ENCODE measurements around the gene ROBO1.

The ROBO1 gene

GRCh38 chr3:79765911-79766310 lies 1.9 kb downstream of the ROBO1 start:
- no peaks in the 10 kb centered on the region for H3K9me3 Mint-ChIP-seq
- TF ChIP-seq CTCF (IDR thresholded peaks at IDR 0.05) = no peak
- DNase-seq = peak; percentile 37
- H3K4me3 Mint-ChIP-seq = no peak overlapping the region
- H3K27me3 Mint-ChIP-seq (ENCODE audit: low read depth, poor library complexity) = peaks cover 37% of the 10 kb centered on the region
- H3K27ac Mint-ChIP-seq = peak overlapping the region; percentile 37
- no peaks in the 10 kb centered on the region for H3K36me3 Mint-ChIP-seq (ENCODE audit: low read depth)
- H3K4me1 Mint-ChIP-seq = peaks cover 32% of the 10 kb centered on the region

GRCh38 chr3:79761441-79761840 lies 6.4 kb downstream of the ROBO1 start:
- Mint-ChIP-seq H3K36me3 (ENCODE audit: low read depth) (no peaks in the 10 kb centered on the region), H3K4me1 (peaks cover 24% of the 10 kb centered on the region), H3K27me3 (ENCODE audit: low read depth, poor library complexity) (peaks cover 37% of the 10 kb centered on the region), H3K27ac (no peak overlapping the region), H3K4me3 (no peak overlapping the region), H3K9me3 (no peaks in the 10 kb centered on the region)
- DNase-seq = no peak
- TF ChIP-seq CTCF (IDR thresholded peaks at IDR 0.05) = no peak

GRCh38 chr3:79751703-79752102 lies 16.1 kb downstream of the ROBO1 start:
- no peak for TF ChIP-seq CTCF (IDR thresholded peaks at IDR 0.05)
- DNase-seq = no peak
- Mint-ChIP-seq H3K4me1 (no peaks in the 10 kb centered on the region), H3K9me3 (peaks cover 17% of the 10 kb centered on the region), H3K27ac (no peak overlapping the region), H3K27me3 (ENCODE audit: low read depth, poor library complexity) (peaks cover 3% of the 10 kb centered on the region), H3K36me3 (ENCODE audit: low read depth) (peaks cover 5% of the 10 kb centered on the region), H3K4me3 (no peak overlapping the region)

- peaks cover 2% of the 10 kb centered on the region for H3K27me3 Mint-ChIP-seq (ENCODE audit: low read depth, poor library complexity)
Observed at GRCh38 chr3:79737530-79737929, 30.3 kb downstream of the ROBO1 start.

GRCh38 chr3:79729096-79729495 lies 38.7 kb downstream of the ROBO1 start:
- TF ChIP-seq CTCF (IDR thresholded peaks at IDR 0.05) = no peak
- Mint-ChIP-seq H3K9me3 (no peaks in the 10 kb centered on the region), H3K4me3 (no peak overlapping the region), H3K27ac (no peak overlapping the region), H3K36me3 (ENCODE audit: low read depth) (no peaks in the 10 kb centered on the region), H3K4me1 (no peaks in the 10 kb centered on the region), H3K27me3 (ENCODE audit: low read depth, poor library complexity) (no peaks in the 10 kb centered on the region)
- no peak for DNase-seq

More at GRCh38 chr3:79737530-79737929, 30.3 kb downstream of the ROBO1 start:
- H3K9me3 Mint-ChIP-seq = peaks cover 11% of the 10 kb centered on the region
- no peak for DNase-seq
- H3K36me3 Mint-ChIP-seq (ENCODE audit: low read depth) = no peaks in the 10 kb centered on the region
- no peak overlapping the region for H3K4me3 Mint-ChIP-seq
- TF ChIP-seq CTCF (IDR thresholded peaks at IDR 0.05) = no peak
- no peak overlapping the region for H3K27ac Mint-ChIP-seq
- H3K4me1 Mint-ChIP-seq = no peaks in the 10 kb centered on the region

- Mint-ChIP-seq H3K27ac (no peak overlapping the region), H3K4me3 (no peak overlapping the region), H3K36me3 (ENCODE audit: low read depth) (no peaks in the 10 kb centered on the region), H3K9me3 (no peaks in the 10 kb centered on the region), H3K4me1 (no peaks in the 10 kb centered on the region), H3K27me3 (ENCODE audit: low read depth, poor library complexity) (no peaks in the 10 kb centered on the region)
- DNase-seq = no peak
- TF ChIP-seq CTCF (IDR thresholded peaks at IDR 0.05) = no peak
Observed at GRCh38 chr3:79726786-79727185, 41.0 kb downstream of the ROBO1 start.
